Adrenal gland (tissue), 12 donors: Measurements from ENCODE around the gene FAM149B1. TPM values are rescaled to one million over a fixed set of nuclear protein-coding genes. Genes with fewer than 3 reads are reported as not detected.

Source experiments
- DNase-seq, 7 donors: peaks; one replicate each; pipeline ENCODE4 v3.0.0-alpha.2; 2019 to 2020
- H3K27ac ChIP-seq, 5 donors: fragments of 200-600 bp; sonication (generic) in 4 of 5; 1 replicate in 3 of 5; 2 replicates in 2 of 5; pipeline versions ENCODE4 v1.5.1 to v1.8.0; 2016 to 2020; ENCODE audit warnings: mild to moderate bottlenecking in 1 of 5
- H3K27me3 ChIP-seq: fragments of 200-600 bp; 2 replicates; pipeline ENCODE4 v1.8.0; 2021
- H3K36me3 ChIP-seq, 2 donors: fragments of 200-600 bp; replicated peaks in 1 of 2; 1 replicate in 1 of 2; 2 replicates in 1 of 2; pipeline versions ENCODE4 v1.5.1 to v1.8.0; 2018 to 2022
- H3K4me1 ChIP-seq, 2 donors: fragments of 200-600 bp; replicated peaks in 1 of 2; 1 replicate in 1 of 2; 2 replicates in 1 of 2; pipeline versions ENCODE4 v1.5.1 to v1.8.0; 2018 to 2021
- H3K4me3 ChIP-seq, 4 donors: fragments of 200-600 bp; sonication (generic) in 3 of 4; one replicate each; pipeline ENCODE4 v1.5.1; 2016 to 2018
- H3K9me3 ChIP-seq, 3 donors: fragments of 200-600 bp; sonication (generic) in 1 of 3; replicated peaks in 1 of 3; 1 replicate in 2 of 3; 2 replicates in 1 of 3; pipeline versions ENCODE4 v1.5.1 to v1.8.0; 2016 to 2021
- CTCF ChIP-seq, 6 experiments: fragments of 450-650 bp in 4 of 6; fragments of 200-600 bp in 2 of 6; sonication (generic) in 1 of 6; IDR thresholded peaks; 1 replicate in 5 of 6; 2 replicates in 1 of 6; pipeline versions ENCODE4 v1.5.1 to v1.8.0; 2016 to 2021; ENCODE audit warnings: antibody characterized with exemption in 6 of 6, mild to moderate bottlenecking in 2 of 6, moderate library complexity in 1 of 6
- POLR2A ChIP-seq, 2 donors: fragments of 450-650 bp; IDR thresholded peaks; one replicate each; pipeline ENCODE4 v1.6.1; 2017; ENCODE audit warnings: antibody characterized with exemption in 2 of 2, mild to moderate bottlenecking in 2 of 2, moderate library complexity in 1 of 2
- WGBS, 4 donors: extraction: QIAGEN DNeasy Blood & Tissue Kit in 2 of 4; methylation state at CpG; one replicate each; pipeline versions ENCODE4 v1.1.5 to v1.1.7; 2013 to 2017; 5-methylcytosine and 5-hydroxymethylcytosine counted together
- intact Hi-C, 2 donors: fragments of 100-400 bp; cut with DNase I; formaldehyde crosslinking; loops; one replicate each; pipeline versions ENCODE4 v1.14.1 to v1.15.0; 2022 to 2023
- polyA plus RNA-seq, 3 donors: library from polyadenylated mRNA; stranded (reverse); fragments of 200-250 nt in 2 of 3; fragments of 350-450 nt in 1 of 3; fragmentation: Illumina TruSeq in 1 of 3; extraction: RNeasy Lipid Tissue Mini Kit (QIAGEN cat#74804) in 1 of 3; gene quantifications; one replicate each; pipeline ENCODE4 v1.2.3, GENCODE V29; 2013 to 2014
- total RNA-seq, 9 donors: library from RNA; depleted of rRNA in 4 of 9; stranded (reverse); fragments of >200 nt in 4 of 9; fragments of 120-200 nt in 1 of 9; fragmentation: NEBNext Ultra II Directional in 1 of 9; extraction: Animal tissue kit (Norgen Biotek cat#: 25700) in 1 of 9; gene quantifications; one replicate each; pipeline versions ENCODE4 v1.1.0 to v1.2.4, GENCODE V29; 2013 to 2023
- donor health status: healthy with polysubstance abuse.
- donor health status: Bipolar disorder and iron deficiency.
- donor health status: DM: yes; HTN: yes; CAD: no.
- donor health status: DM: no; HTN: no; CAD: no.
- donor health status: DM: no; HTN: no; CAD: no.
- donor health status: DM: yes; HTN: yes; CAD: no.

FAM149B1 gene
- total and polyA plus RNA-seq, 12 donors, result 10.9 to 36.7 (median 20.1) TPM

DNA sequence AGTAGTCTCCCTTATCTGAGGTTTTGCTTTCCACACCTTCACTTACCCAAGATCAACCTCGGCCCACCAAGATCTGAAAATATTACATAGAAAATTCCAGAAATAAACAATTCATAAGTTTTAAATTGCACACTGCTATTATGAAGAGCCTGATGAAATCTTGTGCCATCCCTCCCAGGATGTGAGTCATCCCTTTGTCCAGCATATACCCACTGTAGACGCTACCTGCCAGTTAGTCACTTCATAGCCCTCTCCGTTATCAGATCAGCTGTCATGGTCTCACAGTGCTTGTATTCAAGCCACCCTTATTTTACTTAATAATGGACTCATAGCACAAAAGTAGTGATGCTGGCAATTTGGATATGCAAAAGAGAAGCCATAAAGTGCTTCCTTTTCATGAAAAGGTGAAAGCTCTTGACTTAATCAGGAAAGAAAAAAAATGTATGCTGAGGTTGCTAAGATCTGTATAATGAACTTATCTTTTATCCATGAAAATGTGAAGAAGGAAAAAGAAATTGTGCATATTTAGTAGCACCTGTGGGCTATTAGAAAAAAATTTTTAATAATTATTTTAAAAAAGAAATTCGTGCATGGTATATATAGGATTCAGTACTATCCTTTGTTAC, 94.3 kb downstream of the FAM149B1 start:
- no peak overlapping the region for H3K27ac ChIP-seq
- no peaks in the 10 kb centered on the region for H3K9me3 ChIP-seq
- intact Hi-C loops, result loop anchor here in 1 of 2 donors (10.0 kb wide), 1 partner anchor 223 kb away; no protein-coding TSS in a partner anchor
- DNase-seq, result peak in 2 of 7 donors; percentile 17 to 39
- WGBS, 4 donors, result 52 to 60% (median 54%) methylated on average over 4 of the region's 4 CpGs
- H3K27me3 ChIP-seq, result no peaks in the 10 kb centered on the region
- peaks cover 0 to 8% of the 10 kb centered on the region in 2 donors for H3K4me1 ChIP-seq
- H3K4me3 ChIP-seq, result no peak overlapping the region
- H3K36me3 ChIP-seq, result no peaks in the 10 kb centered on the region
- no peak for TF ChIP-seq CTCF (IDR thresholded peaks at IDR 0.05)
- no peak for TF ChIP-seq POLR2A (IDR thresholded peaks at IDR 0.05)

- WGBS, 4 donors, result 81 to 85% (median 82%) methylated on average over 5 of the region's 5 CpGs
- H3K27me3 ChIP-seq, result no peaks in the 10 kb centered on the region
- DNase-seq, result no peak
- no peak overlapping the region for H3K27ac ChIP-seq
- H3K4me3 ChIP-seq, result no peak overlapping the region
- no peak for TF ChIP-seq CTCF (IDR thresholded peaks at IDR 0.05)
- no peak for TF ChIP-seq POLR2A (IDR thresholded peaks at IDR 0.05)
- H3K36me3 ChIP-seq, result no peaks in the 10 kb centered on the region
- peaks cover 0 to 8% of the 10 kb centered on the region in 2 donors for H3K4me1 ChIP-seq
- intact Hi-C loops, result loop anchor here in 1 of 2 donors (10.0 kb wide), 1 partner anchor 222 kb away; no protein-coding TSS in a partner anchor
- no peaks in the 10 kb centered on the region for H3K9me3 ChIP-seq
These were observed 95.1 kb downstream of the FAM149B1 start for GRCh38 chr10:73262880-73263555.

DNA sequence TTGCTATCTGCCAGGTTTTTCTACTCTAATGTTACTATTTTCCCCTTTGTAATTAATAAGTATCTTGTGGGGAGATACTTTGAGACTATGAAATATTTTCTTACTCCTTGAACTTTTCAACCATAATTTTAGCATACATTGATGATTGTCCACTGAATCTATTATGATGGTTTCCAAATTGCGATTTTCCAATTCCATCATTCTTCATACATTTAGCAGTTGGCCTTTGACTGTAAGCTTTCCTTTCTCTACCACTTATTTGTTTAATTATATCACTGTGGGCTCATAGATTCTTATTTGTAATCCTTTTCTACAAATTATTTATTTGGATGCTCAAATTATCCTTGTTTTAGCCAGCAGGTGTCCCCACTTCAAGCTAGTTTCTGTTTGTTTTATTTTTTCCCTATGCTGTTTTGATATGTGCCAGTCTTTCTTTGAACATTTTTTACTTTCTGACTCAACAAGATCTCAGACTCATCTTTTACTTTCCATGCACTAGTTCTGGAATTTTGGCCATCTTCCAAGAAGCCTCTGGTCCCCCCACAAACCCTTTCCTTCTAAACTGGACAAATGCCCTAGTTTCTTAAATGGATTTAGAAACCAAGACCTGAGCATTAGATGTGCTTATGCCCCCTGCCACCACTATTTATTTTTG, 95.9 kb downstream of the FAM149B1 start:
- intact Hi-C loops, result loop anchor here in 1 of 2 donors (10.0 kb wide), 1 partner anchor 221 kb away; no protein-coding TSS in a partner anchor

More for the DNA sequence above, 95.9 kb downstream of the FAM149B1 start:
- Histone ChIP-seq H3K4me1 (peaks cover 0 to 8% of the 10 kb centered on the region in 2 donors), H3K4me3 (no peak overlapping the region), H3K27me3 (no peaks in the 10 kb centered on the region), H3K27ac (no peak overlapping the region), H3K9me3 (no peaks in the 10 kb centered on the region), H3K36me3 (no peaks in the 10 kb centered on the region)
- 36 to 41% (median 37%) methylated on average over 1 of the region's 1 CpG for WGBS, 4 donors
- TF ChIP-seq POLR2A (IDR thresholded peaks at IDR 0.05), result no peak
- peak; percentile 43 to 63 (median 56) for TF ChIP-seq CTCF (IDR thresholded peaks at IDR 0.05)
- DNase-seq, result no peak
